SK-N-SH treated with all-trans-retinoic acid at 6 μM for 48 hours (cell line): ENCODE measurements around the gene SF3A1.

Source experiments
- ATAC-seq: fragments of 200-7000 bp; cut with Tn5 transposase; 3 replicates; pipeline ENCODE4 v1.9.1; 2020; ENCODE audit warnings: mild to moderate bottlenecking, moderate library complexity
- ARNTL ChIP-seq: fragments of 450-650 bp; formaldehyde crosslinking; IDR thresholded peaks from 2 replicates; pipeline ENCODE4 v1.5.0; 2020; ENCODE audit warnings: low read depth, mild to moderate bottlenecking, moderate library complexity, borderline replicate concordance
- BACH2 ChIP-seq: fragments of 250-450 bp; sonication (Bioruptor Pico); IDR thresholded peaks from 2 replicates; pipeline ENCODE4 v1.9.0; 2021; ENCODE audit warnings: mild to moderate bottlenecking, borderline replicate concordance
- CREB5 ChIP-seq: fragments of 250-450 bp; sonication (Bioruptor Pico); IDR thresholded peaks from 2 replicates; pipeline ENCODE4 v1.5.1; 2020; ENCODE audit warnings: low read depth, mild to moderate bottlenecking, moderate library complexity
- CSRNP3 ChIP-seq: fragments of 250-450 bp; sonication (Bioruptor Pico); IDR thresholded peaks from 2 replicates; pipeline ENCODE4 v1.5.1; 2021; ENCODE audit warnings: mild to moderate bottlenecking, moderate library complexity
- ESRRG ChIP-seq: fragments of 250-450 bp; sonication (Bioruptor Pico); IDR thresholded peaks from 2 replicates; pipeline ENCODE4 v1.6.1; 2021; ENCODE audit warnings: mild to moderate bottlenecking
- GLIS3 ChIP-seq: fragments of 250-450 bp; sonication (Bioruptor Pico); IDR thresholded peaks from 2 replicates; pipeline ENCODE4 v1.5.0; 2020; ENCODE audit warnings: mild to moderate bottlenecking, moderate library complexity
- ISL1 ChIP-seq: fragments of 250-450 bp; sonication (Bioruptor Pico); IDR thresholded peaks from 2 replicates; pipeline ENCODE4 v2.1.2; 2022; ENCODE audit warnings: mild to moderate bottlenecking, moderate library complexity
- OSR1 ChIP-seq: fragments of 250-450 bp; sonication (Bioruptor Pico); IDR thresholded peaks from 2 replicates; pipeline ENCODE4 v1.8.0; 2022; ENCODE audit warnings: moderate library complexity, mild to moderate bottlenecking, inconsistent platforms
- PATZ1 ChIP-seq: fragments of 250-450 bp; sonication (Bioruptor Pico); IDR thresholded peaks from 2 replicates; pipeline ENCODE4 v1.8.0; 2020; ENCODE audit warnings: mild to moderate bottlenecking, moderate library complexity, borderline replicate concordance
- PPARA ChIP-seq: fragments of 250-450 bp; sonication (Bioruptor Pico); IDR thresholded peaks from 2 replicates; pipeline ENCODE4 v1.5.0; 2020; ENCODE audit warnings: mild to moderate bottlenecking, borderline replicate concordance
- RARB ChIP-seq: fragments of 250-450 bp; sonication (Bioruptor Pico); IDR thresholded peaks from 2 replicates; pipeline ENCODE4 v1.8.0; 2021; ENCODE audit warnings: mild to moderate bottlenecking, moderate library complexity
- TOX ChIP-seq: fragments of 250-450 bp; sonication (Bioruptor Pico); IDR thresholded peaks from 2 replicates; pipeline ENCODE4 v1.8.0; 2021; ENCODE audit warnings: mild to moderate bottlenecking, moderate library complexity, borderline replicate concordance
- TSHZ2 ChIP-seq: fragments of 250-450 bp; sonication (Bioruptor Pico); IDR thresholded peaks from 2 replicates; pipeline ENCODE4 v1.5.0; 2020; ENCODE audit warnings: mild to moderate bottlenecking, moderate library complexity
- ZC3H10 ChIP-seq: fragments of 250-450 bp; sonication (Bioruptor Pico); IDR thresholded peaks from 2 replicates; pipeline ENCODE4 v1.5.1; 2021; ENCODE audit warnings: mild to moderate bottlenecking, moderate library complexity
- ZFP3 ChIP-seq: fragments of 250-450 bp; sonication (Bioruptor Pico); IDR thresholded peaks from 2 replicates; pipeline ENCODE4 v1.5.0; 2020; ENCODE audit warnings: mild to moderate bottlenecking, moderate library complexity
- ZFP30 ChIP-seq: fragments of 450-650 bp; formaldehyde crosslinking; IDR thresholded peaks from 2 replicates; pipeline ENCODE4 v1.5.0; 2022; ENCODE audit warnings: mild to moderate bottlenecking, moderate library complexity
- ZNF565 ChIP-seq: fragments of 450-650 bp; formaldehyde crosslinking; conservative IDR thresholded peaks from 2 replicates; pipeline ENCODE4 v1.5.0; 2020; ENCODE audit warnings: low read depth, mild to moderate bottlenecking, moderate library complexity
- ZNF70 ChIP-seq: fragments of 450-650 bp; formaldehyde crosslinking; IDR thresholded peaks from 2 replicates; pipeline ENCODE4 v1.5.0; 2020; ENCODE audit warnings: mild to moderate bottlenecking, moderate library complexity
- ZNF8 ChIP-seq: fragments of 450-650 bp; formaldehyde crosslinking; IDR thresholded peaks from 2 replicates; pipeline ENCODE4 v1.5.0; 2020; ENCODE audit warnings: mild to moderate bottlenecking, moderate library complexity

Gene SF3A1

GRCh38 chr22:30333707-30334087 lies 23.0 kb downstream of the SF3A1 start:
- TF ChIP-seq ZNF8 (no peak), ISL1 (CRISPR knock-in tag) (no peak), ZNF565 (CRISPR knock-in tag) (no peak), ZC3H10 (CRISPR knock-in tag) (no peak), ZFP3 (CRISPR knock-in tag) (no peak), ARNTL (no peak), ZFP30 (CRISPR knock-in tag) (no peak), TOX (no peak), OSR1 (CRISPR knock-in tag) (no peak), ZNF70 (CRISPR knock-in tag) (no peak), ESRRG (CRISPR knock-in tag) (no peak), BACH2 (no peak)
- ATAC-seq: no peak

- TF ChIP-seq OSR1 (CRISPR knock-in tag) (no peak), CREB5 (CRISPR knock-in tag) (no peak), RARB (CRISPR knock-in tag) (no peak), ZFP3 (CRISPR knock-in tag) (no peak), ZNF8 (no peak), GLIS3 (CRISPR knock-in tag) (no peak), PPARA (CRISPR knock-in tag) (no peak), ESRRG (CRISPR knock-in tag) (no peak), ARNTL (no peak)
- ATAC-seq: no peak
Measured at GRCh38 chr22:30332994-30333706, 23.5 kb downstream of the SF3A1 start.

- no peak for ATAC-seq
- TF ChIP-seq ZNF70 (CRISPR knock-in tag): no peak
- no peak for TF ChIP-seq ISL1 (CRISPR knock-in tag)
- TF ChIP-seq ZNF565 (CRISPR knock-in tag): no peak
- no peak for TF ChIP-seq ESRRG (CRISPR knock-in tag)
- TF ChIP-seq TSHZ2 (CRISPR knock-in tag): no peak
- TF ChIP-seq RARB (CRISPR knock-in tag): no peak
- TF ChIP-seq CSRNP3: no peak
- TF ChIP-seq ZNF8: no peak
- no peak for TF ChIP-seq CREB5 (CRISPR knock-in tag)
- TF ChIP-seq ZFP30 (CRISPR knock-in tag): no peak
- TF ChIP-seq BACH2: no peak
Measured at GRCh38 chr22:30332551-30332950, 24.1 kb downstream of the SF3A1 start.

- no peak for ATAC-seq
- TF ChIP-seq PATZ1 (no peak), ESRRG (CRISPR knock-in tag) (no peak)
- TF ChIP-seq, all 23 proteins: peak for 0
Measured at GRCh38 chr22:30328466-30329049, 28.1 kb downstream of the SF3A1 start.
